ENCODE data around the gene SCRN1. TPM values are rescaled to one million over a fixed set of nuclear protein-coding genes. Genes with fewer than 3 reads are reported as not detected.

SCRN1 gene
- total RNA-seq, 6 experiments from 2014 or later: 137 to 168 (median 145) TPM

DNA sequence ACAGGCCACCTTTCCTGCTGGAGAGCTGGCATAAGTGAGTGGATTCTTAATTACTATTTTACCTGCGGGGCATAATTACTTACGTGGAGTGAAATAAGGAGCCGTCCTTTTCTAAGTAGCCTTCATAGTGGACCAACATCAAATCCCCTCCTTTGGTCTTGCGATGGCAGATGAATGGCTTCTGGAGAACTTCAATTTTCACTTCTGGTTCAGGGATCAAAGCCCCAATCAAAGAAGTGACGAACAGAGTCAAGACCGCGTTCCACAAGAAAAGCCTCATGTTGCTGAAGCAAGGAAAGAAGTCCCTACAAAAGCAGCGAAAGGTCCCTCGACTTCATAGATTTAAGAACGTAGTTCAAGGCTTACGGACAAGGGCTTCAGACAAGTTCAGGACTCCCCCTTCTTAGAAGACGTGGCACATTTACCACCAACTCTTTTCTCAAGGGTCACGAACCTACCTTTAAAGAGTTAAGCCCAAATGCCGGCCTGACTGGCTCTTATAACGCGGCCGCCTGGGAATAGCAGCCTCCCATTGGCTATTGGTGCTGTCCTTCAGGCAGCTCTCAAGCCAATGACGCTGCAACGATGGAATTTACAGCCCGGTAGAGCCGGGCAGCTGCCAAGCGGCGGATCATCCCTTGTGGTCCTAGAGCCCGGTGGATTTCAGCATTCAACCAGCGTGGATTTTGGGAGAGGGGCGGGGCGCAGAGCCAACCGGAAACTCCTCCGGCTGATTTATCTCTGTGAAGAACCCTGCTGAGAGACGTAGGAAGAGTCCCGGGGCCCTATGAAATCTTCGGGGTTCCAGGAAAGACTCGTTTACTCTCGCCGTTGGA lies 36.8 kb upstream of the SCRN1 start, which contains the start of gene FKBP14:
Gene FKBP14 (minus strand): TSS at position 474 of the 836 bp plus-strand sequence. CDS start 194 bp downstream, at position 280.
- Mint-ChIP-seq H3K36me3 (ENCODE audit: low read depth) (peaks cover 16% of the 10 kb centered on the region), H3K4me3 (no peak within 1 kb of the TSS; the same call in 1 of the 2 replicates), H3K27ac (peak within 1 kb of the TSS; percentile 95), H3K9me3 (no peaks in the 10 kb centered on the region), H3K27me3 (ENCODE audit: insufficient read depth) (no peaks in the 10 kb centered on the region; the same call in 1 of the 2 replicates), H3K4me1 (ENCODE audit: low read depth) (peaks cover 41% of the 10 kb centered on the region)
- DNase-seq: peak; percentile 100
- TF ChIP-seq, protein P1, sequence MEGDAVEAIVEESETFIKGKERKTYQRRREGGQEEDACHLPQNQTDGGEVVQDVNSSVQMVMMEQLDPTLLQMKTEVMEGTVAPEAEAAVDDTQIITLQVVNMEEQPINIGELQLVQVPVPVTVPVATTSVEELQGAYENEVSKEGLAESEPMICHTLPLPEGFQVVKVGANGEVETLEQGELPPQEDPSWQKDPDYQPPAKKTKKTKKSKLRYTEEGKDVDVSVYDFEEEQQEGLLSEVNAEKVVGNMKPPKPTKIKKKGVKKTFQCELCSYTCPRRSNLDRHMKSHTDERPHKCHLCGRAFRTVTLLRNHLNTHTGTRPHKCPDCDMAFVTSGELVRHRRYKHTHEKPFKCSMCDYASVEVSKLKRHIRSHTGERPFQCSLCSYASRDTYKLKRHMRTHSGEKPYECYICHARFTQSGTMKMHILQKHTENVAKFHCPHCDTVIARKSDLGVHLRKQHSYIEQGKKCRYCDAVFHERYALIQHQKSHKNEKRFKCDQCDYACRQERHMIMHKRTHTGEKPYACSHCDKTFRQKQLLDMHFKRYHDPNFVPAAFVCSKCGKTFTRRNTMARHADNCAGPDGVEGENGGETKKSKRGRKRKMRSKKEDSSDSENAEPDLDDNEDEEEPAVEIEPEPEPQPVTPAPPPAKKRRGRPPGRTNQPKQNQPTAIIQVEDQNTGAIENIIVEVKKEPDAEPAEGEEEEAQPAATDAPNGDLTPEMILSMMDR (IDR thresholded peaks at IDR 0.05): no peak

DNA sequence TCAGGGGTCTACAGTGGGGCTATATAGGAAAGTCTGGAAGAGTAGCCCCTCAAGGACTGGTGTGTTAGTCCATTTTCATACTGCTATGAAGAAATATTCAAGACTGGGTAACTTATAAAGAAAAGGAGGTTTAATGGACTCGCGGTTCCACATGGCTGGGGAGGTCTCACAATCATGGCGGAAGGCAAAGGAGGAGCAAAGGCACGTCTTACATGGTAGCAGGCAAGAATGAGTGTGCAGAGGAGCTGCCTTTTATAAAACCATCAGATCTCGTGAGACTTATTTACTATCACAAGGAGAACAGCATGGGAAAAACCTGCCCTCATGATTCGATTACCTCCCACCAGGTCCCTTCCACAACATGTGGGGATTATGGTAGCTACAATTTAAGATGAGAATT lies 33.9 kb upstream of the SCRN1 start:
- Mint-ChIP-seq H3K36me3 (ENCODE audit: low read depth) (peaks cover 16% of the 10 kb centered on the region), H3K27ac (no peak overlapping the region), H3K4me3 (no peak overlapping the region), H3K4me1 (ENCODE audit: low read depth) (peaks cover 67% of the 10 kb centered on the region), H3K9me3 (no peaks in the 10 kb centered on the region), H3K27me3 (ENCODE audit: insufficient read depth) (no peaks in the 10 kb centered on the region; the same call in 1 of the 2 replicates)
- TF ChIP-seq, protein P1 (IDR thresholded peaks at IDR 0.05): no peak
- DNase-seq: no peak

DNA sequence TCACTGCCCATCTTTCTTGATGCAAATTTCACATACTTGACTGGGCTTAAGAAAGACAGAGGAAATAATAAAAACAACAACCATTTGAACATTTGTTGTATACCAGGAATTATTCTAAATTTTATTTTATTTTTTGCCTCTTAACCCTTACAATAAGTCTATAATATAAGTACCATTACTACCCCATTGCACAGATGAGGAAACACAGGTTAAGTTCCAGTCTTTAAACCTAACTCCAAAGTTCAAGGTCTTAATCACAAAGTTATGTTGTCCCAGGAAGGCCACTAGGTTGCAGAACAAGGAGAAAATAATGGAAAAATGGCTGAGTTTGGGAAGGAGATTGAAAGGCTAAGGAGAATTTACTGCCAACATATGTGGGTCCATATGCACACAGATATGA lies 33.4 kb upstream of the SCRN1 start:
- H3K36me3 Mint-ChIP-seq (ENCODE audit: low read depth): peaks cover 16% of the 10 kb centered on the region
- H3K4me3 Mint-ChIP-seq: no peak overlapping the region
- H3K4me1 Mint-ChIP-seq (ENCODE audit: low read depth): peaks cover 72% of the 10 kb centered on the region
- H3K27ac Mint-ChIP-seq: no peak overlapping the region
- TF ChIP-seq, protein P1 (IDR thresholded peaks at IDR 0.05): no peak
- no peaks in the 10 kb centered on the region; the same call in 1 of the 2 replicates for H3K27me3 Mint-ChIP-seq (ENCODE audit: insufficient read depth)
- no peak for DNase-seq
- H3K9me3 Mint-ChIP-seq: no peaks in the 10 kb centered on the region

DNA sequence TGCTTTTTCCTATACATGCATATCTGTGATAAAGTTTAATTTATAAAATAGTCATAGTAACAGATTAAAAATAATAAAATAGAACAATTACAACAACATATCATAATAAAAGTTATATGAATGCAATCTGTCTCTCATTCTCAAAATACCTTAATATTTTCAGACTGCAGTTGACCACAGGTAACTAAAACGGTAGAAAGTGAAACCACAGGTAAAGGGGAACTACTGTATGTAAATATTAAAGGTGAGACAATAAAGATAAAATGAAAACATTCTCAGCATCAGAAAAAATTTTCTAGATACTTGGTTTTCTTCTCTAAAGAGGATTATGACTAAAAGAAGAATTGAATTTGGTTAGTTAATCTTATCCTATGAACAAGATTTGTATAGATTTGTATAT lies 30.9 kb upstream of the SCRN1 start:
- TF ChIP-seq, protein P1 (IDR thresholded peaks at IDR 0.05): no peak
- Mint-ChIP-seq H3K27me3 (ENCODE audit: insufficient read depth) (no peaks in the 10 kb centered on the region; the same call in 1 of the 2 replicates), H3K4me3 (no peak overlapping the region), H3K9me3 (no peaks in the 10 kb centered on the region), H3K4me1 (ENCODE audit: low read depth) (peaks cover 60% of the 10 kb centered on the region), H3K27ac (no peak overlapping the region), H3K36me3 (ENCODE audit: low read depth) (peaks cover 11% of the 10 kb centered on the region)
- DNase-seq: no peak

DNA sequence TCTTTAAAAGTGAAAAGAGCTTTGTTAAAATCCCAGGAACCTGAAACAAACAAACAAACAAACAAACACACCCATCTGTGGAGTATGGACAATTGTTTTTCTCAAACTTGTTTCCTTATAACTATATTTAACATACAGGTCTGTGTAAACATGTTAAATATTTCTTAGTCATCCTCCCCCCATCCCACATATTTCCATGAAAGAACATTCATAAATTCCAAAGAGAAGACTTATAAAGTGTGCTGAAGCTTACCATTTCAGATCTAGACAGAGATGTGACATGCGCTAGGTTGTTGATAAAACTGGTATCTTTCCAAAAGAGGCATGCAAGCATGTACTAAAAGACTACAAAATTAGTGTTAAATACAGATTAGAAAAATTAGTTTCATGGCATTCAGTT lies 30.4 kb upstream of the SCRN1 start:
- TF ChIP-seq, protein P1 (IDR thresholded peaks at IDR 0.05): no peak
- H3K4me3 Mint-ChIP-seq: no peak overlapping the region
- H3K4me1 Mint-ChIP-seq (ENCODE audit: low read depth): peaks cover 54% of the 10 kb centered on the region
- no peaks in the 10 kb centered on the region; the same call in 1 of the 2 replicates for H3K27me3 Mint-ChIP-seq (ENCODE audit: insufficient read depth)
- H3K9me3 Mint-ChIP-seq: no peaks in the 10 kb centered on the region
- H3K36me3 Mint-ChIP-seq (ENCODE audit: low read depth): peaks cover 11% of the 10 kb centered on the region
- DNase-seq: no peak
- peak overlapping the region; percentile 35; the same call in 1 of the 2 replicates for H3K27ac Mint-ChIP-seq
